ENCODE results near the gene PIRT.

PIRT gene

GRCh38 chr17:10821770-10822169 lies 16.1 kb downstream of the PIRT start:
- Histone ChIP-seq H3K9me3 (ENCODE audit: control insufficient read depth, low read length) (no peaks in the 10 kb centered on the region), H3K4me1 (ENCODE audit: control insufficient read depth, insufficient read depth, low read length, poor library complexity, severe bottlenecking) (no peaks in the 10 kb centered on the region), H3K4me3 (ENCODE audit: extremely low read depth, insufficient read depth, low read length, poor library complexity, severe bottlenecking) (no peak overlapping the region)

GRCh38 chr17:10821054-10821453 lies 16.8 kb downstream of the PIRT start:
- no peaks in the 10 kb centered on the region for H3K9me3 ChIP-seq (ENCODE audit: control insufficient read depth, low read length)
- 51 to 73% methylated on average over 2 to 3 of the region's 4 CpGs for WGBS, 2 experiments (ENCODE audit: insufficient coverage in 2 of 2)

More at GRCh38 chr17:10821770-10822169, 16.1 kb downstream of the PIRT start:
- Histone ChIP-seq H3K36me3 (ENCODE audit: control insufficient read depth, insufficient read depth, low read length) (no peaks in the 10 kb centered on the region), H3K27ac (ENCODE audit: low read depth, low read length, severe bottlenecking) (no peak overlapping the region)

GRCh38 chr17:10815319-10815718 lies 22.6 kb downstream of the PIRT start:
- H3K4me3 ChIP-seq (ENCODE audit: extremely low read depth, insufficient read depth, low read length, poor library complexity, severe bottlenecking): no peak overlapping the region
- H3K27ac ChIP-seq (ENCODE audit: low read depth, low read length, severe bottlenecking): no peak overlapping the region
- H3K9me3 ChIP-seq (ENCODE audit: control insufficient read depth, low read length): no peaks in the 10 kb centered on the region
- no peaks in the 10 kb centered on the region for H3K4me1 ChIP-seq (ENCODE audit: control insufficient read depth, insufficient read depth, low read length, poor library complexity, severe bottlenecking)
- H3K36me3 ChIP-seq (ENCODE audit: control insufficient read depth, insufficient read depth, low read length): no peaks in the 10 kb centered on the region
- 76 to 91% methylated on average over 4 of the region's 5 CpGs for WGBS, 2 experiments (ENCODE audit: insufficient coverage in 2 of 2)

More at GRCh38 chr17:10821054-10821453, 16.8 kb downstream of the PIRT start:
- H3K4me3 ChIP-seq (ENCODE audit: extremely low read depth, insufficient read depth, low read length, poor library complexity, severe bottlenecking): no peak overlapping the region
- H3K4me1 ChIP-seq (ENCODE audit: control insufficient read depth, insufficient read depth, low read length, poor library complexity, severe bottlenecking): no peaks in the 10 kb centered on the region
- no peak overlapping the region for H3K27ac ChIP-seq (ENCODE audit: low read depth, low read length, severe bottlenecking)
- no peaks in the 10 kb centered on the region for H3K36me3 ChIP-seq (ENCODE audit: control insufficient read depth, insufficient read depth, low read length)

GRCh38 chr17:10814075-10814474 lies 23.8 kb downstream of the PIRT start:
- Histone ChIP-seq H3K27ac (ENCODE audit: low read depth, low read length, severe bottlenecking) (no peak overlapping the region), H3K4me1 (ENCODE audit: control insufficient read depth, insufficient read depth, low read length, poor library complexity, severe bottlenecking) (no peaks in the 10 kb centered on the region)
- no CpG with 5 or more reads among the region's 1 CpG for WGBS, 2 experiments (ENCODE audit: insufficient coverage in 2 of 2)

GRCh38 chr17:10812674-10813073 lies 25.2 kb downstream of the PIRT start:
- Histone ChIP-seq H3K9me3 (ENCODE audit: control insufficient read depth, low read length) (no peaks in the 10 kb centered on the region), H3K27ac (ENCODE audit: low read depth, low read length, severe bottlenecking) (no peak overlapping the region), H3K4me3 (ENCODE audit: extremely low read depth, insufficient read depth, low read length, poor library complexity, severe bottlenecking) (no peak overlapping the region), H3K36me3 (ENCODE audit: control insufficient read depth, insufficient read depth, low read length) (no peaks in the 10 kb centered on the region), H3K4me1 (ENCODE audit: control insufficient read depth, insufficient read depth, low read length, poor library complexity, severe bottlenecking) (no peaks in the 10 kb centered on the region)
- WGBS, 2 experiments (ENCODE audit: insufficient coverage in 2 of 2): 95 to 96% methylated on average over 4 of the region's 5 CpGs

More at GRCh38 chr17:10814075-10814474, 23.8 kb downstream of the PIRT start:
- Histone ChIP-seq H3K36me3 (ENCODE audit: control insufficient read depth, insufficient read depth, low read length) (no peaks in the 10 kb centered on the region), H3K9me3 (ENCODE audit: control insufficient read depth, low read length) (no peaks in the 10 kb centered on the region), H3K4me3 (ENCODE audit: extremely low read depth, insufficient read depth, low read length, poor library complexity, severe bottlenecking) (no peak overlapping the region)

- H3K4me1 ChIP-seq (ENCODE audit: control insufficient read depth, insufficient read depth, low read length, poor library complexity, severe bottlenecking): no peaks in the 10 kb centered on the region
- no peak overlapping the region for H3K27ac ChIP-seq (ENCODE audit: low read depth, low read length, severe bottlenecking)
- 85 to 94% methylated on average over 2 to 4 of the region's 4 CpGs for WGBS, 2 experiments (ENCODE audit: insufficient coverage in 2 of 2)
- H3K36me3 ChIP-seq (ENCODE audit: control insufficient read depth, insufficient read depth, low read length): no peaks in the 10 kb centered on the region
- no peaks in the 10 kb centered on the region for H3K9me3 ChIP-seq (ENCODE audit: control insufficient read depth, low read length)
- no peak overlapping the region for H3K4me3 ChIP-seq (ENCODE audit: extremely low read depth, insufficient read depth, low read length, poor library complexity, severe bottlenecking)
Observed at GRCh38 chr17:10809605-10810004, 28.3 kb downstream of the PIRT start.

- Histone ChIP-seq H3K27ac (ENCODE audit: low read depth, low read length, severe bottlenecking) (no peak overlapping the region), H3K36me3 (ENCODE audit: control insufficient read depth, insufficient read depth, low read length) (no peaks in the 10 kb centered on the region), H3K4me1 (ENCODE audit: control insufficient read depth, insufficient read depth, low read length, poor library complexity, severe bottlenecking) (no peaks in the 10 kb centered on the region), H3K9me3 (ENCODE audit: control insufficient read depth, low read length) (no peaks in the 10 kb centered on the region), H3K4me3 (ENCODE audit: extremely low read depth, insufficient read depth, low read length, poor library complexity, severe bottlenecking) (no peak overlapping the region)
- 75 to 79% methylated on average over 6 to 7 of the region's 7 CpGs for WGBS, 2 experiments (ENCODE audit: insufficient coverage in 2 of 2)
Observed at GRCh38 chr17:10807704-10808128, 30.2 kb downstream of the PIRT start.

GRCh38 chr17:10806545-10807262 lies 31.2 kb downstream of the PIRT start:
- H3K36me3 ChIP-seq (ENCODE audit: control insufficient read depth, insufficient read depth, low read length): no peaks in the 10 kb centered on the region
- H3K9me3 ChIP-seq (ENCODE audit: control insufficient read depth, low read length): no peaks in the 10 kb centered on the region
- WGBS, 2 experiments (ENCODE audit: insufficient coverage in 2 of 2): 88 to 93% methylated on average over 5 to 7 of the region's 9 CpGs
- no peaks in the 10 kb centered on the region for H3K4me1 ChIP-seq (ENCODE audit: control insufficient read depth, insufficient read depth, low read length, poor library complexity, severe bottlenecking)
- H3K4me3 ChIP-seq (ENCODE audit: extremely low read depth, insufficient read depth, low read length, poor library complexity, severe bottlenecking): no peak overlapping the region
- H3K27ac ChIP-seq (ENCODE audit: low read depth, low read length, severe bottlenecking): no peak overlapping the region

GRCh38 chr17:10805911-10806310 lies 32.0 kb downstream of the PIRT start:
- 88 to 97% methylated on average over 5 to 6 of the region's 6 CpGs for WGBS, 2 experiments (ENCODE audit: insufficient coverage in 2 of 2)
- Histone ChIP-seq H3K36me3 (ENCODE audit: control insufficient read depth, insufficient read depth, low read length) (no peaks in the 10 kb centered on the region), H3K4me3 (ENCODE audit: extremely low read depth, insufficient read depth, low read length, poor library complexity, severe bottlenecking) (no peak overlapping the region), H3K4me1 (ENCODE audit: control insufficient read depth, insufficient read depth, low read length, poor library complexity, severe bottlenecking) (no peaks in the 10 kb centered on the region), H3K9me3 (ENCODE audit: control insufficient read depth, low read length) (no peaks in the 10 kb centered on the region), H3K27ac (ENCODE audit: low read depth, low read length, severe bottlenecking) (no peak overlapping the region)

GRCh38 chr17:10804546-10804945 lies 33.3 kb downstream of the PIRT start:
- no peak overlapping the region for H3K27ac ChIP-seq (ENCODE audit: low read depth, low read length, severe bottlenecking)
- H3K36me3 ChIP-seq (ENCODE audit: control insufficient read depth, insufficient read depth, low read length): no peaks in the 10 kb centered on the region
- no peak overlapping the region for H3K4me3 ChIP-seq (ENCODE audit: extremely low read depth, insufficient read depth, low read length, poor library complexity, severe bottlenecking)
- no peaks in the 10 kb centered on the region for H3K4me1 ChIP-seq (ENCODE audit: control insufficient read depth, insufficient read depth, low read length, poor library complexity, severe bottlenecking)
- H3K9me3 ChIP-seq (ENCODE audit: control insufficient read depth, low read length): no peaks in the 10 kb centered on the region
- WGBS, 2 experiments (ENCODE audit: insufficient coverage in 2 of 2): 90 to 93% methylated on average over 6 to 7 of the region's 7 CpGs

GRCh38 chr17:10803830-10804475 lies 33.9 kb downstream of the PIRT start, which contains the start of gene TMEM238L:
Gene TMEM238L (minus strand): TSS chr17:10804099. CDS start chr17:10803963, 136 bp downstream.
- Histone ChIP-seq H3K9me3 (ENCODE audit: control insufficient read depth, low read length) (no peaks in the 10 kb centered on the region), H3K36me3 (ENCODE audit: control insufficient read depth, insufficient read depth, low read length) (no peaks in the 10 kb centered on the region), H3K4me3 (ENCODE audit: extremely low read depth, insufficient read depth, low read length, poor library complexity, severe bottlenecking) (no peak within 1 kb of the TSS), H3K4me1 (ENCODE audit: control insufficient read depth, insufficient read depth, low read length, poor library complexity, severe bottlenecking) (no peaks in the 10 kb centered on the region), H3K27ac (ENCODE audit: low read depth, low read length, severe bottlenecking) (no peak within 1 kb of the TSS)
- WGBS, 2 experiments (ENCODE audit: insufficient coverage in 2 of 2): 86 to 87% methylated on average over 12 to 14 of the region's 16 CpGs

All from mesodermal cell (in vitro differentiated cells).